ENCODE measurements around the gene DBNDD1. TPM values are rescaled to one million over a fixed set of nuclear protein-coding genes. Genes with fewer than 3 reads are reported as not detected.

The DBNDD1 gene
- total RNA-seq, 1 experiment from 2014 or later: 64.6 TPM

- no TSS peak for BruUV-seq (replicated peaks)
- ChIA-PET POLR2A (no interaction called here), CTCF (no interaction called here)
- intact Hi-C loops (cut with micrococcal nuclease; ENCODE audit: unreplicated experiment): no loop called here
- no peaks in the 10 kb centered on the region for H3K4me1 ChIP-seq
- no peak overlapping the region for H3K4me3 Mint-ChIP-seq (ENCODE audit: unreplicated experiment)
- H3K9me3 ChIP-seq: peaks cover 19% of the 10 kb centered on the region
- no peak for TF ChIP-seq CTCF (IDR thresholded peaks at IDR 0.05; ENCODE audit: insufficient read depth in 1 of 2, low read depth in 1 of 2, low read length in 1 of 2, severe bottlenecking in 1 of 2, unreplicated experiment in 1 of 2)
- no peak overlapping the region for H3K27ac Mint-ChIP-seq (ENCODE audit: unreplicated experiment)
- no peaks in the 10 kb centered on the region for H3K4me1 Mint-ChIP-seq (ENCODE audit: low read depth, unreplicated experiment)
- no peaks in the 10 kb centered on the region for H3K9me3 Mint-ChIP-seq (ENCODE audit: unreplicated experiment)
- H3K36me3 Mint-ChIP-seq (ENCODE audit: insufficient read depth, unreplicated experiment): peaks cover 98% of the 10 kb centered on the region
- no peaks in the 10 kb centered on the region for H3K27me3 Mint-ChIP-seq (ENCODE audit: insufficient read depth, unreplicated experiment)
- no peak for DNase-seq
- peaks cover 17% of the 10 kb centered on the region for H3K36me3 ChIP-seq (ENCODE audit: control insufficient read depth, insufficient read depth, low read length)
- no peaks in the 10 kb centered on the region for H3K27me3 ChIP-seq (replicated peaks; ENCODE audit: control insufficient read depth, insufficient read depth, low read length)
- H3K4me3 ChIP-seq (ENCODE audit: low read depth, low read length): no peak overlapping the region
Measured at GRCh38 chr16:89990799-89991198, 28.5 kb downstream of the DBNDD1 start.

- Mint-ChIP-seq H3K4me1 (ENCODE audit: low read depth, unreplicated experiment) (no peaks in the 10 kb centered on the region), H3K36me3 (ENCODE audit: insufficient read depth, unreplicated experiment) (peaks cover 95% of the 10 kb centered on the region), H3K4me3 (ENCODE audit: unreplicated experiment) (no peak overlapping the region), H3K27me3 (ENCODE audit: insufficient read depth, unreplicated experiment) (no peaks in the 10 kb centered on the region), H3K9me3 (ENCODE audit: unreplicated experiment) (no peaks in the 10 kb centered on the region), H3K27ac (ENCODE audit: unreplicated experiment) (no peak overlapping the region)
- TF ChIP-seq CTCF (IDR thresholded peaks at IDR 0.05; ENCODE audit: insufficient read depth in 1 of 2, low read depth in 1 of 2, low read length in 1 of 2, severe bottlenecking in 1 of 2, unreplicated experiment in 1 of 2): no peak
- intact Hi-C loops (cut with micrococcal nuclease; ENCODE audit: unreplicated experiment): no loop called here
- H3K27me3 ChIP-seq (replicated peaks; ENCODE audit: control insufficient read depth, insufficient read depth, low read length): no peaks in the 10 kb centered on the region
- ChIA-PET POLR2A (no interaction called here), CTCF (no interaction called here)
- DNase-seq: no peak
- no TSS peak for BruUV-seq (replicated peaks)
- H3K4me1 ChIP-seq: no peaks in the 10 kb centered on the region
- H3K36me3 ChIP-seq (ENCODE audit: control insufficient read depth, insufficient read depth, low read length): peaks cover 10% of the 10 kb centered on the region
- no peak overlapping the region for H3K4me3 ChIP-seq (ENCODE audit: low read depth, low read length)
- peaks cover 13% of the 10 kb centered on the region for H3K9me3 ChIP-seq
Measured at GRCh38 chr16:89988951-89989350, 30.3 kb downstream of the DBNDD1 start.

GRCh38 chr16:89987169-89987568 is 32.1 kb downstream of the DBNDD1 start:
- intact Hi-C loops (cut with micrococcal nuclease; ENCODE audit: unreplicated experiment): no loop called here
- TF ChIP-seq CTCF (IDR thresholded peaks at IDR 0.05; ENCODE audit: insufficient read depth in 1 of 2, low read depth in 1 of 2, low read length in 1 of 2, severe bottlenecking in 1 of 2, unreplicated experiment in 1 of 2): no peak
- ChIA-PET POLR2A (no interaction called here), CTCF (no interaction called here)
- no peak for DNase-seq
- Mint-ChIP-seq H3K4me1 (ENCODE audit: low read depth, unreplicated experiment) (no peaks in the 10 kb centered on the region), H3K9me3 (ENCODE audit: unreplicated experiment) (no peaks in the 10 kb centered on the region), H3K4me3 (ENCODE audit: unreplicated experiment) (no peak overlapping the region), H3K27ac (ENCODE audit: unreplicated experiment) (no peak overlapping the region), H3K36me3 (ENCODE audit: insufficient read depth, unreplicated experiment) (peaks cover 93% of the 10 kb centered on the region), H3K27me3 (ENCODE audit: insufficient read depth, unreplicated experiment) (no peaks in the 10 kb centered on the region)
- Histone ChIP-seq H3K27me3 (replicated peaks; ENCODE audit: control insufficient read depth, insufficient read depth, low read length) (no peaks in the 10 kb centered on the region), H3K4me3 (ENCODE audit: low read depth, low read length) (no peak overlapping the region), H3K36me3 (ENCODE audit: control insufficient read depth, insufficient read depth, low read length) (peaks cover 10% of the 10 kb centered on the region), H3K9me3 (no peaks in the 10 kb centered on the region; the same call in 1 of the 2 replicates), H3K4me1 (no peaks in the 10 kb centered on the region)
- no TSS peak for BruUV-seq (replicated peaks)
